Breast epithelium (tissue), 3 donors: ENCODE results near the gene CTNNA1.

ENCODE experiments used
- POLR2A ChIP-seq: fragments of 450-650 bp; IDR thresholded peaks from one replicate; pipeline ENCODE4 v1.6.1; 2016; ENCODE audit warnings: antibody characterized with exemption, mild to moderate bottlenecking, moderate library complexity
- TF ChIP-seq, protein P1 (sequence below), 3 donors: fragments of 450-650 bp; IDR thresholded peaks; one replicate each; pipeline ENCODE4 v1.5.1; 2016 to 2017; ENCODE audit warnings: antibody characterized with exemption in 3 of 3, mild to moderate bottlenecking in 3 of 3, moderate library complexity in 3 of 3

DNA sequence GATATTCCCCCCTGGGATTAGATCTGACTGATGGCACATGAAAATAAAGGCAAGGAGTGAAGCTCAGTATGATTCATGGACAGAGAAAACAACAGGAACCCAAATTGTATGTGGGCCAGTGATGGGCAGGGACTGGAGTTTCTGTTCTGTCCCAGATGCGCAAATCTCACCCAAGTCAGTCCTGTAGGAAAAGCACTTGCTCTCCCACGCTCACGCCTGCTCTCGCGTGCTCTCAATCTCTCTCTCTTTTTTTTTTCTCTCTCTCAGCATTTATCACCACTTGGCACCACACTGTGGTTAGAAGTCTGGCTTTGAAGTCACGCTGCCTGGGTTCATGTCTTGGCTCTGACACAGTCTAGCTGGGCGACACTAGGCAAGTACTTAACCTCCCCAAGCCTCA, 228.4 kb downstream of the CTNNA1 start:
- TF ChIP-seq, protein P1, sequence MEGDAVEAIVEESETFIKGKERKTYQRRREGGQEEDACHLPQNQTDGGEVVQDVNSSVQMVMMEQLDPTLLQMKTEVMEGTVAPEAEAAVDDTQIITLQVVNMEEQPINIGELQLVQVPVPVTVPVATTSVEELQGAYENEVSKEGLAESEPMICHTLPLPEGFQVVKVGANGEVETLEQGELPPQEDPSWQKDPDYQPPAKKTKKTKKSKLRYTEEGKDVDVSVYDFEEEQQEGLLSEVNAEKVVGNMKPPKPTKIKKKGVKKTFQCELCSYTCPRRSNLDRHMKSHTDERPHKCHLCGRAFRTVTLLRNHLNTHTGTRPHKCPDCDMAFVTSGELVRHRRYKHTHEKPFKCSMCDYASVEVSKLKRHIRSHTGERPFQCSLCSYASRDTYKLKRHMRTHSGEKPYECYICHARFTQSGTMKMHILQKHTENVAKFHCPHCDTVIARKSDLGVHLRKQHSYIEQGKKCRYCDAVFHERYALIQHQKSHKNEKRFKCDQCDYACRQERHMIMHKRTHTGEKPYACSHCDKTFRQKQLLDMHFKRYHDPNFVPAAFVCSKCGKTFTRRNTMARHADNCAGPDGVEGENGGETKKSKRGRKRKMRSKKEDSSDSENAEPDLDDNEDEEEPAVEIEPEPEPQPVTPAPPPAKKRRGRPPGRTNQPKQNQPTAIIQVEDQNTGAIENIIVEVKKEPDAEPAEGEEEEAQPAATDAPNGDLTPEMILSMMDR (IDR thresholded peaks at IDR 0.05): no peak
- no peak for TF ChIP-seq POLR2A
